Pancreas (tissue), 10 donors: ENCODE results near the gene CDKAL1. TPM values are rescaled to one million over a fixed set of nuclear protein-coding genes. Genes with fewer than 3 reads are reported as not detected.

Source experiments
- ATAC-seq, 4 donors: fragments of 200-7000 bp; cut with Tn5 transposase; one replicate each; pipeline versions ENCODE4 v1.8.0 to v1.9.1; 2020; ENCODE audit warnings: mild to moderate bottlenecking in 4 of 4, moderate library complexity in 4 of 4
- DNase-seq, 6 donors: peaks; one replicate each; pipeline ENCODE4 v3.0.0-alpha.2; 2020
- FAIRE-seq: peaks from 2 replicates; lab custom pipeline; 2012; peaks lifted over from hg19 to GRCh38; lab: Jason Lieb, UNC
- H3K27ac ChIP-seq, 4 donors: fragments of 200-600 bp; sonication (generic); 1 replicate in 3 of 4; 2 replicates in 1 of 4; pipeline versions ENCODE4 v1.5.0 to v1.8.0; 2020
- H3K27me3 ChIP-seq, 4 donors: fragments of 200-600 bp; one replicate each; pipeline ENCODE4 v1.8.0; 2021
- H3K36me3 ChIP-seq, 3 donors: fragments of 200-600 bp; sonication (generic) in 1 of 3; one replicate each; pipeline versions ENCODE4 v1.5.0 to v1.8.0; 2020 to 2021
- H3K4me1 ChIP-seq, 3 donors: fragments of 200-600 bp; one replicate each; pipeline ENCODE4 v1.8.0; 2021
- H3K4me3 ChIP-seq, 4 donors: fragments of 200-600 bp; sonication (generic) in 2 of 4; one replicate each; pipeline versions ENCODE4 v1.5.0 to v1.8.0; 2020 to 2021
- H3K9me3 ChIP-seq, 4 donors: fragments of 200-600 bp; one replicate each; pipeline ENCODE4 v1.8.0; 2021
- CTCF ChIP-seq, 4 donors: fragments of 200-600 bp; sonication (generic) in 3 of 4; IDR thresholded peaks; one replicate each; pipeline versions ENCODE4 v1.5.0 to v1.8.0; 2021; ENCODE audit warnings: antibody characterized with exemption in 4 of 4
- WGBS, 2 donors: extraction: QIAGEN DNeasy Blood & Tissue Kit; methylation state at CpG; one replicate each; pipeline ENCODE4 v1.1.7; 2013; 5-methylcytosine and 5-hydroxymethylcytosine counted together
- intact Hi-C, 3 donors: fragments of 100-400 bp; cut with DNase I; formaldehyde crosslinking; loops; one replicate each; pipeline versions ENCODE4 v1.11.1 to v1.14.2; 2022
- polyA plus RNA-seq, 2 donors: library from polyadenylated mRNA; stranded (reverse); fragments of 200-250 nt; gene quantifications; one replicate each; pipeline ENCODE4 v1.2.3, GENCODE V29; 2013
- total RNA-seq, 6 donors: library from RNA; stranded (reverse); fragmentation: NEBNext Ultra II Directional in 4 of 6; extraction: Animal tissue kit (Norgen Biotek cat#: 25700) in 4 of 6; gene quantifications; one replicate each; pipeline versions ENCODE4 v1.2.1 to v1.2.4, GENCODE V29; 2021 to 2023
- donor health status: healthy with polysubstance abuse.
- donor health status: DM: no; HTN: no; CAD: no; lungs with moderate emphysema.
- donor health status: DM: no; HTN: no; CAD: no.
- donor health status: control.
- donor health status: control.
- donor health status: Bipolar disorder and iron deficiency.
- donor health status: DM: yes; HTN: yes; CAD: no.
- donor health status: DM: no; HTN: no; CAD: no.
- donor health status: DM: no; HTN: no; CAD: no.
- donor health status: DM: yes; HTN: yes; CAD: no.

Gene CDKAL1
- total and polyA plus RNA-seq, 8 donors, result 3.3 to 11.7 (median 8.2) TPM

- Histone ChIP-seq H3K4me3 (no peak overlapping the region), H3K36me3 (no peaks in the 10 kb centered on the region), H3K9me3 (no peaks in the 10 kb centered on the region), H3K4me1 (peaks cover 0 to 8% (median 2%) of the 10 kb centered on the region in 3 donors), H3K27me3 (no peaks in the 10 kb centered on the region), H3K27ac (no peak overlapping the region)
- TF ChIP-seq CTCF (IDR thresholded peaks at IDR 0.05), result no peak
- WGBS, 2 donors, result 73 to 74% methylated on average over 4 of the region's 4 CpGs
- DNase-seq (no peak), FAIRE-seq (no peak), ATAC-seq (no peak)
- intact Hi-C loops, result no loop called here
These were observed 623.1 kb downstream of the CDKAL1 start for GRCh38 chr6:21157186-21157929.

DNA sequence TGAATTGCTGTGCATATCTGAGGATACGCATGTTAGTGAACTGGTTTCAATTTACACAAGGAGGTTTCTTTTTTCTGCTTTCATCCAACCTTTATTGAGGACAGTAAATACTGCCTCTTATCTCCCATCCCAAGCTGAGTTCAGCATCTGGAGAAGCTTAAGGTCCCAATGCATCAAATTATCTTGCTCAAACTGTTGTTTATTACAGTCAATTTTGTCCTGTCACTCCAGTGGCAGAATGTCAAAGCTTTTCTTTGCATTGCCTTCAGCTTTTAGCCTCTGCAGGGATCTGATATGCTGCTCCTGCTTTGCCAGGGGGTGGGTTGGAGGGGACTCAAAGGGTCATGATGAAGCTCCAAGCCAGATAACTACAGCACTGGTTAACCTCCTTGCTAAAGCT, 623.9 kb downstream of the CDKAL1 start:
- no peak for FAIRE-seq
- no peak for DNase-seq
- no peaks in the 10 kb centered on the region for H3K9me3 ChIP-seq
- intact Hi-C loops, result no loop called here
- no peak for ATAC-seq
- no peaks in the 10 kb centered on the region for H3K27me3 ChIP-seq
- H3K4me3 ChIP-seq, result no peak overlapping the region
- H3K36me3 ChIP-seq, result no peaks in the 10 kb centered on the region
- peaks cover 0 to 7% (median 0%) of the 10 kb centered on the region in 3 donors for H3K4me1 ChIP-seq
- no peak overlapping the region for H3K27ac ChIP-seq
- no peak for TF ChIP-seq CTCF (IDR thresholded peaks at IDR 0.05)
- WGBS, 2 donors, result 87 to 92% methylated on average over 1 of the region's 1 CpG

GRCh38 chr6:21158873-21159272, 624.6 kb downstream of the CDKAL1 start:
- no peak overlapping the region for H3K4me3 ChIP-seq
- H3K4me1 ChIP-seq, result peaks cover 0 to 7% (median 0%) of the 10 kb centered on the region in 3 donors
- no peak overlapping the region for H3K27ac ChIP-seq
- intact Hi-C loops, result no loop called here
- no peaks in the 10 kb centered on the region for H3K36me3 ChIP-seq
- TF ChIP-seq CTCF (IDR thresholded peaks at IDR 0.05), result no peak
- H3K9me3 ChIP-seq, result no peaks in the 10 kb centered on the region
- DNase-seq (no peak), FAIRE-seq (peak; percentile 5), ATAC-seq (no peak)
- WGBS, 2 donors, result 33 to 45% methylated on average over 1 of the region's 1 CpG
- H3K27me3 ChIP-seq, result no peaks in the 10 kb centered on the region

GRCh38 chr6:21159465-21159864, 625.2 kb downstream of the CDKAL1 start:
- DNase-seq (no peak), FAIRE-seq (no peak), ATAC-seq (no peak)
- Histone ChIP-seq H3K27ac (no peak overlapping the region), H3K27me3 (no peaks in the 10 kb centered on the region), H3K36me3 (no peaks in the 10 kb centered on the region), H3K4me1 (peaks cover 0 to 7% (median 0%) of the 10 kb centered on the region in 3 donors), H3K9me3 (no peaks in the 10 kb centered on the region), H3K4me3 (no peak overlapping the region)
- TF ChIP-seq CTCF (IDR thresholded peaks at IDR 0.05), result no peak
- 96 to 97% methylated on average over 3 of the region's 3 CpGs for WGBS, 2 donors
- intact Hi-C loops, result no loop called here

DNA sequence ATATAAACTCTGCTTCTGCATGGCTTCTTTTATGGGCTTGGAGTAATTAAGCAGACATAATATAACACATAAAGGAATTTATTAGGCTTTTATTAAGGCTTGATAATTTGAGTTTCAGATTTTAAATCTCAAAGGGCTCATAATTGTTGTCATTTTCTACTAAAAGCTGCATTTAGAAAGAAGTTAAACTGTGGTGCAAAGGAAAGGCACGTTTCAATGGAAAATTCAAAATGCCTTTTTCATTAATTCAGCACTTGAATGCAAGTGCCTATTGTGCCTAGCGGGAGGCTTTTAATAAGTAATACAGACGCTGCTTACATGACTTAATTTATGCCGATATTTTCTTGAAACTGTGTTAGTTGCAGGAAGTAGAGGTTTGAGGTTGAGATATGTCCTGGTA, 627.5 kb downstream of the CDKAL1 start:
- DNase-seq, result no peak
- TF ChIP-seq CTCF (IDR thresholded peaks at IDR 0.05), result no peak
- 92 to 93% methylated on average over 4 of the region's 4 CpGs for WGBS, 2 donors
- Histone ChIP-seq H3K4me3 (no peak overlapping the region), H3K9me3 (no peaks in the 10 kb centered on the region), H3K27ac (no peak overlapping the region), H3K4me1 (peaks cover 0 to 7% (median 0%) of the 10 kb centered on the region in 3 donors), H3K36me3 (no peaks in the 10 kb centered on the region), H3K27me3 (no peaks in the 10 kb centered on the region)
- ATAC-seq, result no peak
- intact Hi-C loops, result no loop called here
- no peak for FAIRE-seq
